Esophagus squamous epithelium (tissue), 4 donors: ENCODE data around the gene KCNJ10.

Experiments
- CTCF ChIP-seq, 6 experiments: fragments of 450-650 bp in 4 of 6; fragments of 200-600 bp in 2 of 6; sonication (generic) in 2 of 6; IDR thresholded peaks; one replicate each; pipeline ENCODE4 v1.5.1; 2016 to 2019; ENCODE audit warnings: antibody characterized with exemption in 6 of 6, mild to moderate bottlenecking in 4 of 6, moderate library complexity in 4 of 6
- POLR2A ChIP-seq, 4 donors: fragments of 450-650 bp; IDR thresholded peaks; one replicate each; pipeline ENCODE4 v1.6.1; 2017; ENCODE audit warnings: antibody characterized with exemption in 4 of 4, mild to moderate bottlenecking in 4 of 4, moderate library complexity in 3 of 4

DNA sequence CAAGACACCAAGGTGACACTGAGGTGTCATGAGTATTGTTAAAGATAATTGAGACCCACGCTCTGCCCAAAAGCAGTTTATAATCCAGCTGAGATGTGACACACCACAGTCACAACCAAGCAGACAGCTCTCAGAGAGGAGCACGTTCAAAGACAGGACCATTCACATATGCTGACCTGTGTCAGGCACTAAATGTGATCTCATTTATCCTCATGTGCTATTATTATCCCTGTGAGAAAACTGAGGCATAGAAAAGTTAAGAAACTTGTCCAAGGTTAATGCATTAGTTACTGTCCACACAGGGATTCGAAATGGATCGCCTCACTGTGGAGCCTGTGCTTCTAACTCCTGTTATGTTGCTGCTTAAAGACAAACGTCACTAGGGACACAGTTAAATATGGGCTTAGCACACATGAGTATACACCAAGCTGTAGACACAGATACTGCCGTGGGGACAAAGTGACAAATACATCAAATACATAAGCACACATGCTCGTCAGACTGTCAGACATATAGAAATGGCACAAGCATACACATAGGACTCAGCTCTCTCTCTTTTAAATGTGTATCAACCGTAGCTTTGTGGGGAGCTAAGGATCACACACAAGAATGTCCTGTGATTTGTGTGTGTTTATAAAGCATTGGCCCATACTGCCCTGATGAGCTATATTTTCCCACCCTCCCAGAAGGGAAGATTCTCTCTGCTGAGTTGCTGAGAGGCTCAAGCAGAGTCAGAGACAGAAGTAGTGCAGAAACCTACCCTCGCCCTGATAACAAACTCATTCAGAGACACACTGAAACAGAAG, 32.0 kb upstream of the KCNJ10 start:
- TF ChIP-seq CTCF (IDR thresholded peaks at IDR 0.05): no peak
- TF ChIP-seq POLR2A (IDR thresholded peaks at IDR 0.05): no peak
